ENCODE results near the gene RND2.

RND2 gene

DNA sequence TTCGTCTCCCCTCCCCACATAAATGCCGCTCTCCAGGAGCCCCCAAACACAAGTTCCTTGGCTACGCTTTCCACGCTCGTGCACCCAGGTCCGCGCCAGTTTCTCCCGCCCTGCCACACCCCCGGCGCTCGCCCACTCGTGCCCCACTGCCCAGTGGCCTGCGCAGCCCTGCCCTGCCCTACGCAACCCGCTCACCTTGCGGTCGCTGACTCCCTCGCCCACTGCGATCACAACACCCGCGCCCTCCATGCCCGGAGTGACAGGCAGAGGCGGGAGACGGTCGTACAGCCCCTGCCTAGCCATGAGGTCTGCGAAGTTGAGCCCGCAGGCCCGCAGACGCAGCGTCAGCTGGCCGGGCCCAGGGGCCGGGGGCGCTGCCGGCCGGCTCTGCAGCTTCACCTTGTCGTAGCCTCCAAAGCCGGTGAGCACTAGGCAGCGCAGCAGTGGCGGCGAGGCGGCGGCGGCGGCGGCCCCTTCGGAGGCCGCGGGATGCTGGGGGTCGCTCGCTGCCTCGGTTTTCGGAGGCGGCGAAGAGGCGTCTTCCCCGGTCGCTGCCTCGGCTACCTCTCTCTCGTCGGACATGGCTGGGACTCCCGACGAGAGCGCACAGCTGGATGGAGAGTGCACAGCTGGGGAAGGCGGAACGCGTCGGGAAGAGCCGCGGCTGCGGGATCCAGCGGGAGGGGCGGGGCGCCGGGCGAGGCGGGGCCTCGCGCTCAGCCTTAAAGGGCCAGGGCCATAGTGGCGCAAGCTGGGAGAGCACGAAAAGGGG lies 3.1 kb upstream of the RND2 start, which contains the start of gene VAT1:
TSS of gene VAT1 (minus strand) at position 645 of the 772 bp plus-strand sequence. CDS start at position 582, 63 bp downstream.
- Histone ChIP-seq H3K36me3 (ENCODE audit: control insufficient read depth in 1 of 2, insufficient read depth in 2 of 2, low read depth in 1 of 2, low read length in 2 of 2) (peaks cover 20 to 31% of the 10 kb centered on the region in 2 experiments), H3K9ac (ENCODE audit: low read length) (peak within 1 kb of the TSS; percentile 96), H3K79me1 (replicated peaks; ENCODE audit: low read length, poor library complexity, severe bottlenecking) (peaks cover 10% of the 10 kb centered on the region), H2BK5ac (ENCODE audit: low read depth, low read length, poor library complexity, severe bottlenecking) (no peak within 1 kb of the TSS), H4K91ac (ENCODE audit: low read length) (peak within 1 kb of the TSS; percentile 99), H3K27me3 (ENCODE audit: control insufficient read depth in 1 of 2, insufficient read depth in 1 of 2, low read length in 2 of 2) (no peaks in the 10 kb centered on the region), H2BK15ac (ENCODE audit: low read depth, poor library complexity, severe bottlenecking) (peak within 1 kb of the TSS; percentile 57), H2AFZ (ENCODE audit: low read depth, low read length) (peak within 1 kb of the TSS; percentile 43), H3K18ac (ENCODE audit: low read depth in 1 of 2, low read length in 2 of 2) (peak within 1 kb of the TSS; percentile 98 to 99), H3K14ac (ENCODE audit: low read length in 2 of 2) (peak within 1 kb of the TSS; percentile 25 to 99), H2AK5ac (ENCODE audit: low read length, severe bottlenecking) (no peak within 1 kb of the TSS), H3K4me1 (ENCODE audit: control insufficient read depth, insufficient read depth, low read depth, low read length) (peaks cover 24% of the 10 kb centered on the region), H3K27ac (ENCODE audit: low read length, poor library complexity, severe bottlenecking) (peak within 1 kb of the TSS; percentile 41), H3K4me3 (ENCODE audit: insufficient read depth in 1 of 2, low read depth in 1 of 2, low read length in 2 of 2) (peak within 1 kb of the TSS; percentile 95 to 99), H3K9me3 (ENCODE audit: control insufficient read depth, low read length) (no peaks in the 10 kb centered on the region), H2BK120ac (ENCODE audit: low read depth, low read length) (peak within 1 kb of the TSS; percentile 96), H3K4ac (ENCODE audit: low read depth in 1 of 2, low read length in 2 of 2) (peak within 1 kb of the TSS; percentile 79), H3K4me2 (ENCODE audit: low read length, poor library complexity, severe bottlenecking) (peak within 1 kb of the TSS; percentile 77), H2BK12ac (ENCODE audit: low read length in 2 of 2) (peak within 1 kb of the TSS in 1 of 2 experiments; percentile 60), H3K23ac (ENCODE audit: low read length in 2 of 2) (peak within 1 kb of the TSS; percentile 37 to 96), H4K8ac (ENCODE audit: low read length) (peak within 1 kb of the TSS; percentile 94)
- under 1% methylated on average over 71 of the region's 80 CpGs for WGBS
- peak; percentile 86 for DNase-seq

DNA sequence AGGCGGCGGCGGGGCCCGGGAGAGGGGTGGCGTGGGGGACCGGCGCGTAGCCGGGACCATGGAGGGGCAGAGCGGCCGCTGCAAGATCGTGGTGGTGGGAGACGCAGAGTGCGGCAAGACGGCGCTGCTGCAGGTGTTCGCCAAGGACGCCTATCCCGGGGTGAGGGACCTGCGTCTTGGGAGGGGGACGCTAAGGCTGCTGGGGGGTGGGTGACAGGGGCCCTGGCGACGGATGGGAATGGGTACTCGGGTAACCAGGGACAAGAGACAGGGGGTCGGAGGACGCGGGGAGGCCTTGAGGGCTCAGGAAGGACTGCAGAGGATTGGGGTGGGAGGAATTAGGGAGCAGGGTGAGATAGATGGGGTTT lies 243 bp downstream of the RND2 start:
- Histone ChIP-seq H3K79me1 (replicated peaks; ENCODE audit: low read length, poor library complexity, severe bottlenecking) (no peaks in the 10 kb centered on the region), H2BK5ac (ENCODE audit: low read depth, low read length, poor library complexity, severe bottlenecking) (no peak overlapping the region), H3K9me3 (ENCODE audit: control insufficient read depth, low read length) (no peaks in the 10 kb centered on the region), H2BK15ac (ENCODE audit: low read depth, poor library complexity, severe bottlenecking) (peak overlapping the region; percentile 75), H2BK120ac (ENCODE audit: low read depth, low read length) (no peak overlapping the region), H3K14ac (ENCODE audit: low read length in 2 of 2) (no peak overlapping the region), H3K4me2 (ENCODE audit: low read length, poor library complexity, severe bottlenecking) (peak overlapping the region; percentile 76), H3K27me3 (ENCODE audit: control insufficient read depth in 1 of 2, insufficient read depth in 1 of 2, low read length in 2 of 2) (no peaks in the 10 kb centered on the region), H2BK12ac (ENCODE audit: low read length in 2 of 2) (no peak overlapping the region), H3K4me1 (ENCODE audit: control insufficient read depth, insufficient read depth, low read depth, low read length) (peaks cover 8% of the 10 kb centered on the region), H3K9ac (ENCODE audit: low read length) (no peak overlapping the region), H4K8ac (ENCODE audit: low read length) (peak overlapping the region; percentile 75), H3K27ac (ENCODE audit: low read length, poor library complexity, severe bottlenecking) (no peak overlapping the region), H3K36me3 (ENCODE audit: control insufficient read depth in 1 of 2, insufficient read depth in 2 of 2, low read depth in 1 of 2, low read length in 2 of 2) (peaks cover 0 to 2% of the 10 kb centered on the region in 2 experiments), H3K4ac (ENCODE audit: low read depth in 1 of 2, low read length in 2 of 2) (no peak overlapping the region), H3K23ac (ENCODE audit: low read length in 2 of 2) (no peak overlapping the region), H3K4me3 (ENCODE audit: insufficient read depth in 1 of 2, low read depth in 1 of 2, low read length in 2 of 2) (peak overlapping the region; percentile 51 to 58), H2AK5ac (ENCODE audit: low read length, severe bottlenecking) (no peak overlapping the region), H3K18ac (ENCODE audit: low read depth in 1 of 2, low read length in 2 of 2) (peak overlapping the region in 1 of 2 experiments; percentile 88), H4K91ac (ENCODE audit: low read length) (peak overlapping the region; percentile 44), H2AFZ (ENCODE audit: low read depth, low read length) (peak overlapping the region; percentile 55)
- WGBS: 6% methylated on average over 27 of the region's 27 CpGs
- DNase-seq: no peak

DNA sequence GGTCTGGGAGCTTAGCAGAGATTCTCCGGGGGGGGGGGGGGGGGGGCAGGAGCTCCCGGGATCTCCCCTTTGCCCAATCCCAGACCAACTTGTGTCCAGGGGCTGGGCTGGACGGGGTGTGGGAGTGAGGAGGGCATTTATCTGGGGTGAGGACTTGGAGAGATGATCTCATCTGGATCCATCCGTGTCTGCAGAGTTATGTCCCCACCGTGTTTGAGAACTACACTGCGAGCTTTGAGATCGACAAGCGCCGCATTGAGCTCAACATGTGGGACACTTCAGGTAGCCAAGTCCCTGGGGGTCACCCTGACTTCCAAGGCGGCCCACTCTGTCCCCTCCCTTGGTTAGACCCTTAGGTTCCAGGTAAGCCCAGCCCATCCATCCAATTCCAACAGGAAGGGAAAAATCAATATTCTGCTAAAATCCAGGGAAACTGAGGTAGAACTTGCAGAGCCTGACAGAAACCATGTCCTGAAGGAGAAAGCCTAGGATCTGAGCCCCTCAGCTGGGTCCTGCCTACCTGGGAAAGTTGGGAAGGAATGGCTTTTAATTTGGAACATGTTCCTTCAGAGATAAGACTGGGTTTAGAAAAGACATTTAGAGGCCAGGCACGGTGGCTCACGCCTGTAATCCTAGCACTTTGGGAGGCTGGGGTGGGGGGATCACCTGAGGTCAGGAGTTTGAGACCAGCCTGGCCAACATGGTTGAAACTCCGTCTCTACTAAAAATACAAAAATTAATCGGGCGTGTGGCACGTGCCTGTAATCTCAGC lies 921 bp downstream of the RND2 start:
- no peak overlapping the region for H3K18ac ChIP-seq (ENCODE audit: low read depth in 1 of 2, low read length in 2 of 2)
- no peak overlapping the region for H3K4me3 ChIP-seq (ENCODE audit: insufficient read depth in 1 of 2, low read depth in 1 of 2, low read length in 2 of 2)
- H3K79me1 ChIP-seq (replicated peaks; ENCODE audit: low read length, poor library complexity, severe bottlenecking): no peaks in the 10 kb centered on the region
- no peak overlapping the region for H2AFZ ChIP-seq (ENCODE audit: low read depth, low read length)
- H3K23ac ChIP-seq (ENCODE audit: low read length in 2 of 2): no peak overlapping the region
- peaks cover 5% of the 10 kb centered on the region for H3K4me1 ChIP-seq (ENCODE audit: control insufficient read depth, insufficient read depth, low read depth, low read length)
- H4K8ac ChIP-seq (ENCODE audit: low read length): no peak overlapping the region
- no peak overlapping the region for H2BK12ac ChIP-seq (ENCODE audit: low read length in 2 of 2)
- H4K91ac ChIP-seq (ENCODE audit: low read length): no peak overlapping the region
- no peak overlapping the region for H2BK15ac ChIP-seq (ENCODE audit: low read depth, poor library complexity, severe bottlenecking)
- no peaks in the 10 kb centered on the region for H3K36me3 ChIP-seq (ENCODE audit: control insufficient read depth in 1 of 2, insufficient read depth in 2 of 2, low read depth in 1 of 2, low read length in 2 of 2)
- H3K27ac ChIP-seq (ENCODE audit: low read length, poor library complexity, severe bottlenecking): no peak overlapping the region
- H2AK5ac ChIP-seq (ENCODE audit: low read length, severe bottlenecking): no peak overlapping the region
- no peak overlapping the region for H3K4ac ChIP-seq (ENCODE audit: low read depth in 1 of 2, low read length in 2 of 2)
- no peak overlapping the region for H2BK120ac ChIP-seq (ENCODE audit: low read depth, low read length)
- 77% methylated on average over 14 of the region's 16 CpGs for WGBS
- H3K14ac ChIP-seq (ENCODE audit: low read length in 2 of 2): no peak overlapping the region
- H3K27me3 ChIP-seq (ENCODE audit: control insufficient read depth in 1 of 2, insufficient read depth in 1 of 2, low read length in 2 of 2): no peaks in the 10 kb centered on the region
- no peak overlapping the region for H2BK5ac ChIP-seq (ENCODE audit: low read depth, low read length, poor library complexity, severe bottlenecking)
- H3K9me3 ChIP-seq (ENCODE audit: control insufficient read depth, low read length): no peaks in the 10 kb centered on the region
- no peak for DNase-seq
- H3K4me2 ChIP-seq (ENCODE audit: low read length, poor library complexity, severe bottlenecking): no peak overlapping the region
- H3K9ac ChIP-seq (ENCODE audit: low read length): no peak overlapping the region

DNA sequence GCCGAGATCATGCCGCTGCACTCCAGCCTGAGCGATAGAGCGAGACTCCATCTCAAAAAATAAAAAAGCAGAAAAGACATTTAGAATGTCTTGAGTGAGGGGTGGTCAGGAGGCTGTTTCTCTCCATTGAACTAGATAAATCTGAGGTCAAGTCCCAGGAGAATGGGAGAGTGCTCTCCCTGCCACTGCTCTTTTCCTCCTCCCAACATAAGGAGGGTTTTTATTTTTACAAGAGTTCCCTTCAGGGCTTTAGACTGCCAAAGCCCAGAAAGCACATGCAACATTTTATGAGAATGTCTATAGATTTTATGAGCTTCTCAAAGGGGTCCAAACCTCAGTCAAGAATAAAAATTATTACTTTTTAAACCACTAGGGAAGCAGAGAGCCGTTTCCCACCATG lies 1.6 kb downstream of the RND2 start:
- 98% methylated on average over 5 of the region's 5 CpGs for WGBS
- H3K18ac ChIP-seq (ENCODE audit: low read depth in 1 of 2, low read length in 2 of 2): no peak overlapping the region

More for the DNA sequence above, 1.6 kb downstream of the RND2 start:
- Histone ChIP-seq H3K14ac (ENCODE audit: low read length in 2 of 2) (no peak overlapping the region), H3K9me3 (ENCODE audit: control insufficient read depth, low read length) (no peaks in the 10 kb centered on the region), H3K4me2 (ENCODE audit: low read length, poor library complexity, severe bottlenecking) (no peak overlapping the region), H2BK15ac (ENCODE audit: low read depth, poor library complexity, severe bottlenecking) (no peak overlapping the region), H4K91ac (ENCODE audit: low read length) (no peak overlapping the region), H3K4me3 (ENCODE audit: insufficient read depth in 1 of 2, low read depth in 1 of 2, low read length in 2 of 2) (no peak overlapping the region), H3K27ac (ENCODE audit: low read length, poor library complexity, severe bottlenecking) (no peak overlapping the region), H3K23ac (ENCODE audit: low read length in 2 of 2) (no peak overlapping the region), H3K4me1 (ENCODE audit: control insufficient read depth, insufficient read depth, low read depth, low read length) (peaks cover 5% of the 10 kb centered on the region), H3K27me3 (ENCODE audit: control insufficient read depth in 1 of 2, insufficient read depth in 1 of 2, low read length in 2 of 2) (no peaks in the 10 kb centered on the region), H2BK12ac (ENCODE audit: low read length in 2 of 2) (no peak overlapping the region), H2AK5ac (ENCODE audit: low read length, severe bottlenecking) (no peak overlapping the region), H3K4ac (ENCODE audit: low read depth in 1 of 2, low read length in 2 of 2) (no peak overlapping the region), H4K8ac (ENCODE audit: low read length) (no peak overlapping the region), H3K9ac (ENCODE audit: low read length) (no peak overlapping the region), H2AFZ (ENCODE audit: low read depth, low read length) (no peak overlapping the region), H3K79me1 (replicated peaks; ENCODE audit: low read length, poor library complexity, severe bottlenecking) (no peaks in the 10 kb centered on the region), H2BK120ac (ENCODE audit: low read depth, low read length) (no peak overlapping the region), H3K36me3 (ENCODE audit: control insufficient read depth in 1 of 2, insufficient read depth in 2 of 2, low read depth in 1 of 2, low read length in 2 of 2) (no peaks in the 10 kb centered on the region), H2BK5ac (ENCODE audit: low read depth, low read length, poor library complexity, severe bottlenecking) (no peak overlapping the region)
- no peak for DNase-seq
